Measurements from ENCODE around the gene ADK.

DNA sequence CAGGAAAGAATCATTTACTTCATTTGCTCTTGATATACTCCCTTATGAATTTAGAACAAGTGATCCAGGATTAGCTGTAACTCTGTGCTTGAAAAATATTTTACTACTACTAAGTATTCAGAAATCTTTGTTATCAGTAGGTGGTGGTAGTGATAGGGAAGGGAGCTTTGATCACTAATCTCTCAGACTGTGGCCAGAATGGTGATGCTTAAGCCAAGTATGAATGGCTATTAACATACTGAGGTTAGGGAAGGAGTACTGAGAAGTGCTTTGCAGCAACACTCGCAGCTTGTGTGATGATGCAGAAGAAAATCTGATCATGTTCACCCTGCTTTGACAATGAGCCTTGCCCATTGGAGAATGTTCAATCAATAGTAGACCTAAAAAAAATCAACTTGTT is 29.7 kb upstream of the ADK start:
- TF ChIP-seq, protein P1, sequence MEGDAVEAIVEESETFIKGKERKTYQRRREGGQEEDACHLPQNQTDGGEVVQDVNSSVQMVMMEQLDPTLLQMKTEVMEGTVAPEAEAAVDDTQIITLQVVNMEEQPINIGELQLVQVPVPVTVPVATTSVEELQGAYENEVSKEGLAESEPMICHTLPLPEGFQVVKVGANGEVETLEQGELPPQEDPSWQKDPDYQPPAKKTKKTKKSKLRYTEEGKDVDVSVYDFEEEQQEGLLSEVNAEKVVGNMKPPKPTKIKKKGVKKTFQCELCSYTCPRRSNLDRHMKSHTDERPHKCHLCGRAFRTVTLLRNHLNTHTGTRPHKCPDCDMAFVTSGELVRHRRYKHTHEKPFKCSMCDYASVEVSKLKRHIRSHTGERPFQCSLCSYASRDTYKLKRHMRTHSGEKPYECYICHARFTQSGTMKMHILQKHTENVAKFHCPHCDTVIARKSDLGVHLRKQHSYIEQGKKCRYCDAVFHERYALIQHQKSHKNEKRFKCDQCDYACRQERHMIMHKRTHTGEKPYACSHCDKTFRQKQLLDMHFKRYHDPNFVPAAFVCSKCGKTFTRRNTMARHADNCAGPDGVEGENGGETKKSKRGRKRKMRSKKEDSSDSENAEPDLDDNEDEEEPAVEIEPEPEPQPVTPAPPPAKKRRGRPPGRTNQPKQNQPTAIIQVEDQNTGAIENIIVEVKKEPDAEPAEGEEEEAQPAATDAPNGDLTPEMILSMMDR (IDR thresholded peaks at IDR 0.05): no peak
- TF ChIP-seq POLR2A (IDR thresholded peaks at IDR 0.05): no peak

Measured in lower leg skin (tissue), 3 donors.